ENCODE data around the gene ZNF488. TPM values are rescaled to one million over a fixed set of nuclear protein-coding genes. Genes with fewer than 3 reads are reported as not detected.

The ZNF488 gene
- total RNA-seq, 2 experiments from 2014 or later, result 0.05 TPM; not detected in 1

DNA sequence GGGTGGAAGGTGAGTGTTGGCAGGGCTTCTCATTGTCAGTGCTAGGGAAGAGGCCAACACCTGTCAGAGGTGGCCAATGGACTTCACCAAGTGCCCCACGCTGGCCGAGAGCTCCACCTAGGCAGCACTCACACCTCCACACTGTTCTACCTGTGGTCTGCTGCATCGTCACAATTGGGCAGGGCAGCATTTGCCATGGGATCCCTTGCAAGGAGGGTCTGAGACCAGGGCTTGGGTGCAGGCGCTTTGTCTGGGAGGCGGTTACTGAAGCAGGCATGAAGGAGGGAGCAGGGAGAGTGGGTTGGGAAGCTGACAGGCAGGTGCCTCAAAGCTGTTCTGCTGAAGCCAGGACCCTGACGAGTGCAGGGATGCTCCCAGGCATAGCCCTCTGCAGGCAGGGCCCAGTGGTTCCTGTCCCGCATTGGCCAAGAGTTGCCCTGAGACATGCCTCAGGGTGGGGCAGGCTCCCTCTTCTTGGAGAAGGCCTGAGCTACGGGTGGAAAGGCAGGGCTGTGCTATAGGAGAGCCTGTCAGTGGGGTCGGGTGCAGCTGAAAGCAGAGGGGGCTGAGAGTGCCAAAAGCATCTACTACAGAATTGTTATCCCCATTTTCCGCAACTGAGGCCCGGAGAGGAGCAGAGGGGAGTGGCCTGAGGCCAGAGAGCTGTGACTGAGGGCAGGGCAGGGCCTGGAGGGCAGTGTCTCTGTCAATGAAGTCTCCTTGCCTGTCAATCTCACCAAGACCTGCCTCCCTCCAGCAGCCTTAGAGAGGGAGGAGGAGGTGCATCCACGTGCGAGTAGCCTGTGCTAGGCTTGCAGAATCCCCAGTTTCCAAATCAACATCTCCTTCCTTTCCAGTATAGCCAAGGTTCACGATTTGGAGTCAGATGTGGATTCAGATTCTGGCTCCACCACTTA is 31.9 kb downstream of the ZNF488 start:
- H3K36me3 Mint-ChIP-seq (ENCODE audit: low read depth), result no peaks in the 10 kb centered on the region
- DNase-seq, result no peak
- ChIA-PET POLR2A (no interaction called here), CTCF (no interaction called here)
- no peaks in the 10 kb centered on the region for H3K27me3 Mint-ChIP-seq
- no peak overlapping the region for H3K27ac Mint-ChIP-seq
- no peaks in the 10 kb centered on the region for H3K9me3 Mint-ChIP-seq
- H3K4me3 Mint-ChIP-seq, result no peak overlapping the region
- H3K4me1 Mint-ChIP-seq, result no peaks in the 10 kb centered on the region

DNA sequence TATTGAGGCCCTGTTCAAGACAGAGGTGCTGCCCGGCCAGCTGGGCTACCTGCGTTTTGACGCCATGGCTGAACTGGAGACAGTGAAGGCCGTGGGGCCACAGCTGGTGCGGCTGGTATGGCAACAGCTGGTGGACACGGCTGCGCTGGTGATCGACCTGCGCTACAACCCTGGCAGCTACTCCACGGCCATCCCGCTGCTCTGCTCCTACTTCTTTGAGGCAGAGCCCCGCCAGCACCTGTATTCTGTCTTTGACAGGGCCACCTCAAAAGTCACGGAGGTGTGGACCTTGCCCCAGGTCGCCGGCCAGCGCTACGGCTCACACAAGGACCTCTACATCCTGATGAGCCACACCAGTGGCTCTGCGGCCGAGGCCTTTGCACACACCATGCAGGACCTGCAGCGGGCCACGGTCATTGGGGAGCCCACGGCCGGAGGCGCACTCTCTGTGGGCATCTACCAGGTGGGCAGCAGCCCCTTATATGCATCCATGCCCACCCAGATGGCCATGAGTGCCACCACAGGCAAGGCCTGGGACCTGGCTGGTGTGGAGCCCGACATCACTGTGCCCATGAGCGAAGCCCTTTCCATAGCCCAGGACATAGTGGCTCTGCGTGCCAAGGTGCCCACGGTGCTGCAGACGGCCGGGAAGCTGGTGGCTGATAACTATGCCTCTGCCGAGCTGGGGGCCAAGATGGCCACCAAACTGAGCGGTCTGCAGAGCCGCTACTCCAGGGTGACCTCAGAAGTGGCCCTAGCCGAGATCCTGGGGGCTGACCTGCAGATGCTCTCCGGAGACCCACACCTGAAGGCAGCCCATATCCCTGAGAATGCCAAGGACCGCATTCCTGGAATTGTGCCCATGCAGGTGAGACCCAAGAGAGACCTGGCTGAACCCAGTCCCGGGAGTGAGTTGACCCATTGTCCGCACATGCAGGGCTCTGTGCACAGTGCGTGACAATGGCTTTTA is 33.1 kb downstream of the ZNF488 start:
- Mint-ChIP-seq H3K27me3 (no peaks in the 10 kb centered on the region), H3K4me3 (no peak overlapping the region), H3K4me1 (no peaks in the 10 kb centered on the region), H3K36me3 (ENCODE audit: low read depth) (no peaks in the 10 kb centered on the region), H3K9me3 (no peaks in the 10 kb centered on the region), H3K27ac (no peak overlapping the region)
- ChIA-PET CTCF (no interaction called here), POLR2A (no interaction called here)
- DNase-seq, result no peak

DNA sequence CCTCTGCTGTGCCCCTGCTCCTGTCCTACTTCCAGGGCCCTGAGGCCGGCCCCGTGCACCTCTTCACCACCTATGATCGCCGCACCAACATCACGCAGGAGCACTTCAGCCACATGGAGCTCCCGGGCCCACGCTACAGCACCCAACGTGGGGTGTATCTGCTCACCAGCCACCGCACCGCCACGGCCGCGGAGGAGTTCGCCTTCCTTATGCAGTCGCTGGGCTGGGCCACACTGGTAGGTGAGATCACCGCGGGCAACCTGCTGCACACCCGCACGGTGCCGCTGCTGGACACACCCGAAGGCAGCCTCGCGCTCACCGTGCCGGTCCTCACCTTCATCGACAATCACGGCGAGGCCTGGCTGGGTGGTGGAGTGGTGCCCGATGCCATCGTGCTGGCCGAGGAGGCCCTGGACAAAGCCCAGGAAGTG is 34.1 kb downstream of the ZNF488 start:
- Mint-ChIP-seq H3K9me3 (no peaks in the 10 kb centered on the region), H3K4me1 (no peaks in the 10 kb centered on the region), H3K27me3 (no peaks in the 10 kb centered on the region), H3K36me3 (ENCODE audit: low read depth) (no peaks in the 10 kb centered on the region), H3K27ac (no peak overlapping the region), H3K4me3 (no peak overlapping the region)
- DNase-seq, result no peak
- POLR2A ChIA-PET, result no interaction called here
- CTCF ChIA-PET, result no interaction called here

DNA sequence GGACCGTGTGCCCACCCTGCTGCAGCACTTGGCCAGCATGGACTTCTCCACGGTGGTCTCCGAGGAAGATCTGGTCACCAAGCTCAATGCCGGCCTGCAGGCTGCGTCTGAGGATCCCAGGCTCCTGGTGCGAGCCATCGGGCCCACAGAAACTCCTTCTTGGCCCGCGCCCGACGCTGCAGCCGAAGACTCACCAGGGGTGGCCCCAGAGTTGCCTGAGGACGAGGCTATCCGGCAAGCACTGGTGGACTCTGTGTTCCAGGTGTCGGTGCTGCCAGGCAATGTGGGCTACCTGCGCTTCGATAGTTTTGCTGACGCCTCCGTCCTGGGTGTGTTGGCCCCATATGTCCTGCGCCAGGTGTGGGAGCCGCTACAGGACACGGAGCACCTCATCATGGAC is 34.6 kb downstream of the ZNF488 start:
- no peak for DNase-seq
- ChIA-PET CTCF (no interaction called here), POLR2A (no interaction called here)
- no peak overlapping the region for H3K4me3 Mint-ChIP-seq
- no peaks in the 10 kb centered on the region for H3K27me3 Mint-ChIP-seq
- H3K27ac Mint-ChIP-seq, result no peak overlapping the region
- no peaks in the 10 kb centered on the region for H3K36me3 Mint-ChIP-seq (ENCODE audit: low read depth)
- H3K9me3 Mint-ChIP-seq, result no peaks in the 10 kb centered on the region
- H3K4me1 Mint-ChIP-seq, result no peaks in the 10 kb centered on the region

DNA sequence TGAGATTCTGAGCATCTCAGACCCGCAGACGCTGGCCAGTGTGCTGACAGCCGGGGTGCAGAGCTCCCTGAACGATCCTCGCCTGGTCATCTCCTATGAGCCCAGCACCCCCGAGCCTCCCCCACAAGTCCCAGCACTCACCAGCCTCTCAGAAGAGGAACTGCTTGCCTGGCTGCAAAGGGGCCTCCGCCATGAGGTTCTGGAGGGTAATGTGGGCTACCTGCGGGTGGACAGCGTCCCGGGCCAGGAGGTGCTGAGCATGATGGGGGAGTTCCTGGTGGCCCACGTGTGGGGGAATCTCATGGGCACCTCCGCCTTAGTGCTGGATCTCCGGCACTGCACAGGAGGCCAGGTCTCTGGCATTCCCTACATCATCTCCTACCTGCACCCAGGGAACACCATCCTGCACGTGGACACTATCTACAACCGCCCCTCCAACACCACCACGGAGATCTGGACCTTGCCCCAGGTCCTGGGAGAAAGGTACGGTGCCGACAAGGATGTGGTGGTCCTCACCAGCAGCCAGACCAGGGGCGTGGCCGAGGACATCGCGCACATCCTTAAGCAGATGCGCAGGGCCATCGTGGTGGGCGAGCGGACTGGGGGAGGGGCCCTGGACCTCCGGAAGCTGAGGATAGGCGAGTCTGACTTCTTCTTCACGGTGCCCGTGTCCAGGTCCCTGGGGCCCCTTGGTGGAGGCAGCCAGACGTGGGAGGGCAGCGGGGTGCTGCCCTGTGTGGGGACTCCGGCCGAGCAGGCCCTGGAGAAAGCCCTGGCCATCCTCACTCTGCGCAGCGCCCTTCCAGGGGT is 35.2 kb downstream of the ZNF488 start:
- ChIA-PET POLR2A (no interaction called here), CTCF (no interaction called here)
- no peak for DNase-seq
- H3K4me3 Mint-ChIP-seq, result no peak overlapping the region
- no peak overlapping the region for H3K27ac Mint-ChIP-seq
- H3K4me1 Mint-ChIP-seq, result no peaks in the 10 kb centered on the region
- no peaks in the 10 kb centered on the region for H3K27me3 Mint-ChIP-seq
- no peaks in the 10 kb centered on the region for H3K9me3 Mint-ChIP-seq
- H3K36me3 Mint-ChIP-seq (ENCODE audit: low read depth), result no peaks in the 10 kb centered on the region

DNA sequence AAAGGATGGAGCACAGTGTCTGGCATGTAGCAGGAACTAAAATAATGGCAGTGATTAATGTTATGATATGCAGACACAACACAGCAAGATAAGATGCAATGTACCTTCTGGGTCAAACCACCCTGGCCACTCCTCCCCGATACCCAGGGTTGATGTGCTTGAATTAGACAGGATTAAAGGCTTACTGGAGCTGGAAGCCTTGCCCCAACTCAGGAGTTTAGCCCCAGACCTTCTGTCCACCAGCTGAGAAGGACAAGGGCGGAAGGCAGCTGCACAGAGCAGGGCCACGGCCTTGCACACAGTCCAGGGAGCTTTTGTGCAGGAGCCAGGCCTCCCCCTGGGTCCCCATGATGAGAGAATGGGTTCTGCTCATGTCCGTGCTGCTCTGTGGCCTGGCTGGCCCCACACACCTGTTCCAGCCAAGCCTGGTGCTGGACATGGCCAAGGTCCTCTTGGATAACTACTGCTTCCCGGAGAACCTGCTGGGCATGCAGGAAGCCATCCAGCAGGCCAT is 35.9 kb downstream of the ZNF488 start, which contains the start of gene RBP3:
RBP3 (plus strand) TSS at position 226 of the 514 bp plus-strand sequence; CDS start at position 348, 122 bp downstream.
- Mint-ChIP-seq H3K36me3 (ENCODE audit: low read depth) (no peaks in the 10 kb centered on the region), H3K27me3 (no peaks in the 10 kb centered on the region), H3K27ac (no peak within 1 kb of the TSS), H3K4me1 (no peaks in the 10 kb centered on the region), H3K9me3 (no peaks in the 10 kb centered on the region), H3K4me3 (no peak within 1 kb of the TSS)
- POLR2A ChIA-PET, result no interaction called here
- no peak for DNase-seq
- CTCF ChIA-PET, result no interaction called here

DNA sequence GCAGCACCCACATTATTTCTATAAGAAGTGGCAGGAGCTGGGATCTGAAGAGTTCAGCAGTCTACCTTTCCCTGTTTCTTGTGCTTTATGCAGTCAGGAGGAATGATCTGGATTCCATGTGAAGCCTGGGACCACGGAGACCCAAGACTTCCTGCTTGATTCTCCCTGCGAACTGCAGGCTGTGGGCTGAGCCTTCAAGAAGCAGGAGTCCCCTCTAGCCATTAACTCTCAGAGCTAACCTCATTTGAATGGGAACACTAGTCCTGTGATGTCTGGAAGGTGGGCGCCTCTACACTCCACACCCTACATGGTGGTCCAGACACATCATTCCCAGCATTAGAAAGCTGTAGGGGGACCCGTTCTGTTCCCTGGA is 36.8 kb downstream of the ZNF488 start:
- no peak overlapping the region for H3K4me3 Mint-ChIP-seq
- ChIA-PET POLR2A (no interaction called here), CTCF (no interaction called here)
- H3K4me1 Mint-ChIP-seq, result no peaks in the 10 kb centered on the region
- no peak overlapping the region for H3K27ac Mint-ChIP-seq
- H3K9me3 Mint-ChIP-seq, result no peaks in the 10 kb centered on the region
- DNase-seq, result no peak
- no peaks in the 10 kb centered on the region for H3K36me3 Mint-ChIP-seq (ENCODE audit: low read depth)
- no peaks in the 10 kb centered on the region for H3K27me3 Mint-ChIP-seq

DNA sequence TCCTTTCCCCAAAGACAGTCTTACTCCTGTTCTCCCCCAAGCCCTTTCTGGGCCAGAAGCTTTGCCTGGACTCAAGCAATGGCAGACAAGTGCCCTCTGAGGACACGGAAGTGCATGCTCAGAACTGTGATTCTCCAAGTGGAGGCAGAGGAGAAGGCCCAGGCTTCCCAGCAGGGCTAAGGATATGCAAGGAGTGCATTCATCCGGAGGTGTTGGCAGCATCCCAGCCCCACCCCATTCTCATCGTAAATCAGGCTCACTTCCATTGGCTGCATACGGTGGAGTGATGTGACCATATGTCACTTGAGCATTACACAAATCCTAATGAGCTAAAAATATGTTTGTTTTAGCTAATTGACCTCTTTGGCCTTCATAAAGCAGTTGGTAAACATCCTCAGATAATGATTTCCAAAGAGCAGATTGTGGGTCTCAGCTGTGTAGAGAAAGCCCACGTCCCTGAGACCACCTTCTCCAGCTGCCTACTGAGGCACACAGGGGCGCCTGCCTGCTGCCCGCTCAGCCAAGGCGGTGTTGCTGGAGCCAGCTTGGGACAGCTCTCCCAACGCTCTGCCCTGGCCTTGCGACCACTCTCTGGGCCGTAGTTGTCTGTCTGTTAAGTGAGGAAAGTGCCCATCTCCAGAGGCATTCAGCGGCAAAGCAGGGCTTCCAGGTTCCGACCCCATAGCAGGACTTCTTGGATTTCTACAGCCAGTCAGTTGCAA is 37.4 kb downstream of the ZNF488 start:
- Mint-ChIP-seq H3K4me3 (no peak overlapping the region), H3K27me3 (no peaks in the 10 kb centered on the region), H3K27ac (no peak overlapping the region), H3K4me1 (no peaks in the 10 kb centered on the region), H3K9me3 (no peaks in the 10 kb centered on the region), H3K36me3 (ENCODE audit: low read depth) (no peaks in the 10 kb centered on the region)
- POLR2A ChIA-PET, result no interaction called here
- CTCF ChIA-PET, result no interaction called here
- no peak for DNase-seq

DNA sequence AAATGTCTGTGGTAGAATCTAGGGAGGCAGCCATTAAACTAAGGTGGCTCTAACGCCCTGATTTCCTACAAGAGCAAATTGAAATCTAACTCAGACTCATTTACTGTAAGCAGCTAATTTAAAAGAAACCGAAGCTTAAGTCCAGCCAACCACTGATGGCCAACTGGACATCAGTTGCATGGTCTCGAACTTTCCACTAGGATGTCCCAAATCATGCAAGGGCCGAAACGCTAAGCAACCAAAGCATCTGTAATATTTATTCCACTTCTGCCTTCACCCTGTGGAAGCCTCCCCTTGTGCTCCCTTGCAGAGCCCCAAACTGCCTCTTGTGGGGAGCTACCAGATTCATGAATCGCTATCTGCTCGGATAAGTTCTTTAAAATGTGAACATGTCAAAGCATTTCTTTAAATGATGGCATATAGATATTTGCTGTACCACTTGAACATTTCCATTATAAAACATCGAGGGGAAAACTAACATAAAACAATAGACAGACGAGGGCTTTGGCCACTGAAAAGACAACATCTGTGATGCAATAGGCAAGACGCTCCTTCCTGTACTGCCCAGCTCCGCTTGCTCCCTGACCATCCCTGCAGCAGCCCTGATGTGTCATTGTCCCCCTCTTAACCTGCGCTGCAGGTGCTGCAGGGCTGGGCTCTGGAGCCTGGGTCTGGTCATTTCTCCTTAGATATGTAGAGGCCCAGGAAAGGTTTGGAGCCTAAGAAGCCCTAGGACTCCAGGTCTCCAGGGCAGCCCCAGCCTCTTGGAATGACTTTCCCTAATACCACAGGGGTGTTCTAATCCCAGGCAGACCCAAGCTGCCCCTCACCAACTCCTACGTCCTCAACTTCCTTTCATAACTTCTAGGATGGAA is 38.9 kb downstream of the ZNF488 start:
- ChIA-PET CTCF (interaction anchor here (1.4 kb wide), 1 partner anchor 298 kb away, joined by 4 read pairs; no protein-coding TSS in a partner anchor), POLR2A (no interaction called here)
- no peaks in the 10 kb centered on the region for H3K36me3 Mint-ChIP-seq (ENCODE audit: low read depth)

DNA sequence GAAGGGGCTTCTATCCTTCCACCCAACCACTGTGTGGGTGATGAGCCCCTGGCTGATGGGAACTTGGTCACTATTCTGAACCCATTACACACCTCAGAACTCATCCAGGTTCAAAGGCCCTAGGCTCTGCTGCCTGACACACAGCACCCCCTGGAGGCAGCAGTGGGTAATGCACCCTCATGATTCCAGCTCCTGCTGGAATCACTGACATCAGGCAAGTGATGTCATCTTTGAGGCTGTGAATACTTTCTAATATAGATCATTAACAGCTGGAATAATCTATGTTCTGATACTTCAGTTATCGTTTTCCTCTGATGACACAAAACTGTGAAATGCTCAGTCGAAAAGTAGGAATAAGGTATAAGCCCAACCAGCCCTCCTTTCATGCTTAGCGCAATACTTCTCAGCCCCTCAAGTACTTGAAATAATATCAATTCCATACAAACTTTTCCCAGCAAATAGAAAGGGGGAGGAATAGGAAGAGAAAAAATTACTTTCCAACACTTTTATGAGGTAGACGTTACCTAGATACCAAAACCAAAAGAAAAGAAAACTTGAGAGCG is 43.4 kb downstream of the ZNF488 start:
- Mint-ChIP-seq H3K9me3 (no peaks in the 10 kb centered on the region), H3K4me1 (no peaks in the 10 kb centered on the region), H3K27me3 (peaks cover 6% of the 10 kb centered on the region), H3K4me3 (no peak overlapping the region), H3K36me3 (ENCODE audit: low read depth) (no peaks in the 10 kb centered on the region), H3K27ac (no peak overlapping the region)
- CTCF ChIA-PET, result interaction anchor here (0.7 to 1.0 kb wide), 4 partner anchors 21 to 316 kb away, joined by 3 to 7 read pairs (median 3); no protein-coding TSS in a partner anchor
- POLR2A ChIA-PET, result interaction anchor here (0.6 kb wide), 1 partner anchor 285 kb away, joined by 4 read pairs; no protein-coding TSS in a partner anchor
- peak; percentile 73 for DNase-seq

More for the DNA sequence above, 38.9 kb downstream of the ZNF488 start:
- Mint-ChIP-seq H3K27me3 (peaks cover 5% of the 10 kb centered on the region), H3K4me3 (no peak overlapping the region), H3K9me3 (no peaks in the 10 kb centered on the region), H3K27ac (no peak overlapping the region), H3K4me1 (no peaks in the 10 kb centered on the region)
- DNase-seq, result no peak

Measured in activated CD4-positive, alpha-beta T cell treated with anti-CD3 and anti-CD28 coated beads, Interleukin-2, amount 10 ng/mL, durations not matched to agents 7 days and 5 days (primary cell).